SU-DHL-6 (cell line): ENCODE data around the gene ZNF609.

ENCODE experiments used
- CTCF ChIP-seq: fragments of 200-600 bp; sonication (generic); IDR thresholded peaks from one replicate; pipeline ENCODE4 v1.5.1; 2017; ENCODE audit warnings: antibody characterized with exemption, mild to moderate bottlenecking, low read length, moderate library complexity; ENCODE audit not compliant: insufficient read depth, poor library complexity, severe bottlenecking
- EZH2phosphoT487 ChIP-seq: fragments of 200-600 bp; sonication (generic), shearing (Covaris generic); conservative IDR thresholded peaks from 2 replicates; pipeline ENCODE4 v1.6.1; 2018; ENCODE audit warnings: mild to moderate bottlenecking, antibody characterized with exemption, low read length, moderate library complexity, mixed read lengths

- TF ChIP-seq CTCF (no peak), EZH2phosphoT487 (no peak)
Measured at GRCh38 chr15:64621056-64621455, 160.7 kb downstream of the ZNF609 start.
